DOHH2 (cell line): ENCODE measurements around the gene FUOM.
"Not testable (repeated sequence)": the region's sequence is repeated elsewhere in the genome, so short reads cannot be mapped to it uniquely, and the experiment has no call there.

Source experiments
- H3F3A ChIP-seq: fragments of 200-600 bp; sonication (generic), shearing (Covaris generic); 2 replicates; pipeline ENCODE4 v1.6.0; 2016; ENCODE audit warnings: antibody characterized with exemption, mild to moderate bottlenecking; ENCODE audit not compliant: control insufficient read depth, insufficient read depth
- H3K27ac ChIP-seq: fragments of 200-600 bp; sonication (generic); 2 replicates; pipeline ENCODE4 v1.5.1; 2014; ENCODE audit warnings: low read depth, mild to moderate bottlenecking, low read length, moderate library complexity
- H3K27me3 ChIP-seq: fragments of 200-600 bp; sonication (generic); 2 replicates; pipeline ENCODE4 v1.6.1; 2014; ENCODE audit warnings: mild to moderate bottlenecking, low read length, mixed read lengths; ENCODE audit not compliant: control insufficient read depth
- H3K36me3 ChIP-seq: fragments of 200-600 bp; sonication (generic); 2 replicates; pipeline ENCODE4 v1.6.1; 2014; ENCODE audit warnings: mild to moderate bottlenecking, low read length, moderate library complexity, mixed read lengths; ENCODE audit not compliant: control insufficient read depth
- H3K4me1 ChIP-seq: fragments of 200-600 bp; sonication (generic); 2 replicates; pipeline ENCODE4 v1.6.1; 2014; ENCODE audit warnings: mild to moderate bottlenecking, low read length, mixed read lengths; ENCODE audit not compliant: control insufficient read depth
- H3K4me2 ChIP-seq: fragments of 200-600 bp; sonication (generic); 2 replicates; pipeline ENCODE4 v1.6.0; 2014; ENCODE audit warnings: mild to moderate bottlenecking, low read length, moderate library complexity
- H3K4me3 ChIP-seq: fragments of 200-600 bp; sonication (generic); 2 replicates; pipeline ENCODE4 v1.5.1; 2014; ENCODE audit warnings: mild to moderate bottlenecking, low read length, mixed read lengths
- H3K79me2 ChIP-seq: fragments of 200-600 bp; sonication (generic); 2 replicates; pipeline ENCODE4 v1.6.1; 2014; ENCODE audit warnings: mild to moderate bottlenecking, low read length, mixed read lengths; ENCODE audit not compliant: control insufficient read depth
- H3K9me2 ChIP-seq: fragments of 200-600 bp; sonication (generic); replicated peaks from 2 replicates; pipeline ENCODE4 v1.6.1; 2014; ENCODE audit warnings: mild to moderate bottlenecking, low read length, mixed read lengths; ENCODE audit not compliant: control insufficient read depth
- H3K9me3 ChIP-seq: fragments of 200-600 bp; sonication (generic); 2 replicates; pipeline ENCODE4 v1.6.1; 2014; ENCODE audit warnings: antibody characterized with exemption, low read length, mixed read lengths; ENCODE audit not compliant: control insufficient read depth, insufficient read depth
- H4K20me1 ChIP-seq: fragments of 200-600 bp; sonication (generic); 2 replicates; pipeline ENCODE4 v1.6.0; 2014; ENCODE audit warnings: low read depth, mild to moderate bottlenecking, antibody characterized with exemption, low read length, moderate library complexity; ENCODE audit not compliant: control insufficient read depth, insufficient read depth
- EZH2phosphoT487 ChIP-seq: fragments of 200-600 bp; sonication (generic); IDR thresholded peaks from 2 replicates; pipeline ENCODE4 v1.6.1; 2017; ENCODE audit warnings: borderline replicate concordance, mild to moderate bottlenecking, antibody characterized with exemption, low read length, moderate library complexity, mixed read lengths
- TF ChIP-seq, protein P1 (sequence below): fragments of 200-600 bp; sonication (generic); IDR thresholded peaks from one replicate; pipeline ENCODE4 v1.5.1; 2014; ENCODE audit warnings: antibody characterized with exemption, mild to moderate bottlenecking, low read depth, low read length; ENCODE audit not compliant: poor library complexity, severe bottlenecking

FUOM gene

DNA sequence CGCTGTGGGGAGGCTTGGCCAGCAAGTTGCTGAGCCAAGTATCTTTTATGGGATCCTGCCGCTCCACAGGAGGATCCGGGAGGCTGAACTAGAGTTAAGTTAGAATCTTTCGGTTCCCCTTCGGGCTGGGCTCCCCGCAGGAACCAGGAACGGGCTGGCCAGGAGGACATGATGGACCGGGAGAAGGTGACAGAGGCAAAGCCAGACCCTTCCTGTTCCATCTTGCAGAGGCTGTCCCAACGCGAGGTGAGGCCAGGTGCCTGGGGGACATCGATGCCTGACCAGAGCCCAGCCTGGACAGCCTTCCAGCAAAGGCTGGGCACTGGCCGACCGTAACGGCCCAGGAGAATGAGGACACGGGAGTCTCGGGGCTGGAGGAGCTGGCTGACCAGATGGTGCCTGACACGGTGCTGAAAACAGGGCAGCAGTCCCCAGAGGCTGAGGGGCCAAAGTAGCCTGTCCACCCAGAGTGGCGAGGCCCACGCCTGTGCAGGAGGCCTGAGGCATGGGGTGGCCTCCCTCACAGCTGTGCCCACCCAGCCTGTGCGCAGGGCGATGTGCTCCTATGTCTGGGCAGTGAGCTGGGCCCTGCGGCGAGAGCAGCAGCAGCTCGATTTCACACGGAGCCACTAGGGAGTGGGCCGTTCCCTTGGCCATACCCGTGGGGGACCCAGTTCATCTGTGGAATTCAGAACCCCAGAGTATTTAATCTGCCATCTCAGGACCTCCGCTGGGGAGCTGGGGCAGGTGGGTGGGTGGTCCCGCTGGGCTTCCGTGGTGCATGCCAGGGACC is 19.4 kb upstream of the FUOM start:
- H3K27ac ChIP-seq, result no peak overlapping the region
- peak overlapping the region; percentile 100; the same call in 1 of the 2 replicates for H3K4me2 ChIP-seq
- no peaks in the 10 kb centered on the region for H3K79me2 ChIP-seq
- peaks cover 28% of the 10 kb centered on the region for H3K4me1 ChIP-seq
- H3K36me3 ChIP-seq, result no peaks in the 10 kb centered on the region
- no peak for TF ChIP-seq EZH2phosphoT487
- TF ChIP-seq, protein P1, sequence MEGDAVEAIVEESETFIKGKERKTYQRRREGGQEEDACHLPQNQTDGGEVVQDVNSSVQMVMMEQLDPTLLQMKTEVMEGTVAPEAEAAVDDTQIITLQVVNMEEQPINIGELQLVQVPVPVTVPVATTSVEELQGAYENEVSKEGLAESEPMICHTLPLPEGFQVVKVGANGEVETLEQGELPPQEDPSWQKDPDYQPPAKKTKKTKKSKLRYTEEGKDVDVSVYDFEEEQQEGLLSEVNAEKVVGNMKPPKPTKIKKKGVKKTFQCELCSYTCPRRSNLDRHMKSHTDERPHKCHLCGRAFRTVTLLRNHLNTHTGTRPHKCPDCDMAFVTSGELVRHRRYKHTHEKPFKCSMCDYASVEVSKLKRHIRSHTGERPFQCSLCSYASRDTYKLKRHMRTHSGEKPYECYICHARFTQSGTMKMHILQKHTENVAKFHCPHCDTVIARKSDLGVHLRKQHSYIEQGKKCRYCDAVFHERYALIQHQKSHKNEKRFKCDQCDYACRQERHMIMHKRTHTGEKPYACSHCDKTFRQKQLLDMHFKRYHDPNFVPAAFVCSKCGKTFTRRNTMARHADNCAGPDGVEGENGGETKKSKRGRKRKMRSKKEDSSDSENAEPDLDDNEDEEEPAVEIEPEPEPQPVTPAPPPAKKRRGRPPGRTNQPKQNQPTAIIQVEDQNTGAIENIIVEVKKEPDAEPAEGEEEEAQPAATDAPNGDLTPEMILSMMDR, result no peak
- peaks cover 5% of the 10 kb centered on the region; the same call in 1 of the 2 replicates for H3F3A ChIP-seq
- H3K27me3 ChIP-seq, result peaks cover 16% of the 10 kb centered on the region; the same call in 1 of the 2 replicates
- no peaks in the 10 kb centered on the region for H4K20me1 ChIP-seq
- H3K4me3 ChIP-seq, result no peak overlapping the region
- H3K9me3 ChIP-seq, result no peaks in the 10 kb centered on the region
- no peaks in the 10 kb centered on the region for H3K9me2 ChIP-seq

DNA sequence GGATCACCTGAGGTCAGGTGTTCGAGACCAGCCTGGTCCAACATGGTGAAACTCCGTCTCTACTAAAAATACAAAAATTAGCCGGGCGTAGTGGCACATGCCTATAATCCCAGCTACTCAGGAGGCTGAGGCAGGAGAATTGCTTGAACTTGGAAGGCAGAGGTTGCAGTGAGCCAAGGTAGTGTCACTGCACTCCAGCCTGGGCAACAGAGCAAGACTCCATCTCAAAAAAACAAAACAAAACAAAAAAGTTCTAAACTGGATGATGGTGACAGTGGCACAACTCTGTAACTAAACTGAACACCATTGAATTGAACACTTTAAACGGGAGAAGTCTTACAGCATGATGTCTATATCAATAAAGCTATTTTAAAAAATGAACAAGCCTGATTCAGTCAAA is 18.4 kb upstream of the FUOM start:
- not testable (repeated sequence) for H3K36me3 ChIP-seq, H3K4me2 ChIP-seq, H3F3A ChIP-seq, H3K4me3 ChIP-seq, H4K20me1 ChIP-seq, H3K9me2 ChIP-seq, H3K9me3 ChIP-seq, H3K79me2 ChIP-seq, H3K27ac ChIP-seq
- H3K4me1 ChIP-seq, result peaks cover 29% of the 10 kb centered on the region
- H3K27me3 ChIP-seq, result peaks cover 16% of the 10 kb centered on the region; the same call in 1 of the 2 replicates

DNA sequence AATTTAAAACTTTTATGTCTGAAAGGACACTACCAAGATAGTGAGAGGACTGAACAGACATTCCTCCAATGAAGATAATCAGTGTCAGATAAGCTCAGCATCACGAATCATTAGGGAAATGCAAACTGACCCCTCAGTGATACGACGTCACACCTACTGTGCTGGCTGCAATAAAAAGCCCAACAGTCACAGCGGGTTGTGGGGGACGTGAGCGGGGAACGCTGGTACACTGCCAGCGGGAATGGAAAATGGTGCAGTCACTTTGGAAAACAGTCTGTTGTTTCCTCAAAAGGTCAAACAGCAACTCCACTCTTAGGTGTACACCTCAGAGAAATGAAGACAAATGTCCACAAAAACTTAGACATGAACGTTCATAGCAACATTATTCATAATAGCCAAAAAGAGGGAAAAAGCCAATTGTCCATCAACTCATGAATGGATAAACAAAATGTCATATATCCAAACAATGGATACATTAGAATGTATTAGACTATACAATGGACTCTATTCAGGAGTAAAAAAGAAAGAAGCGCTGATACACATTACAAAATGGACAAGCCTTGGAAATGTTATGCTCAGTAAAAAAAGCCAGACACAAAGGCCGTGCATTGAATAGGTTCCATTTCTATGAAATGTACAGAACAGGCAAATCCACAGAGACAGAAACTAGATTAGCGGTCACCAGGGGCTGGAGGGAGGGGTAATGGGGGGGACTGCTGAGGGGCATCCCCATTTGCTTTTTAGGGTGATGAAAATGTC is 17.7 kb upstream of the FUOM start:
- Histone ChIP-seq H3K36me3 (no peaks in the 10 kb centered on the region), H3K27me3 (peaks cover 16% of the 10 kb centered on the region; the same call in 1 of the 2 replicates), H3K4me1 (peaks cover 29% of the 10 kb centered on the region), H3K79me2 (no peaks in the 10 kb centered on the region), H3K4me2 (no peak overlapping the region), H3K4me3 (no peak overlapping the region), H4K20me1 (no peaks in the 10 kb centered on the region), H3F3A (peaks cover 5% of the 10 kb centered on the region; the same call in 1 of the 2 replicates), H3K27ac (no peak overlapping the region), H3K9me3 (no peaks in the 10 kb centered on the region), H3K9me2 (no peaks in the 10 kb centered on the region)
- TF ChIP-seq EZH2phosphoT487, result no peak
- TF ChIP-seq, protein P1, result no peak
